AG04450 (cell line): ENCODE results near the gene KLF9. TPM values are rescaled to one million over a fixed set of nuclear protein-coding genes. Genes with fewer than 3 reads are reported as not detected.
"Not testable (repeated sequence)": the region's sequence is repeated elsewhere in the genome, so short reads cannot be mapped to it uniquely, and the experiment has no call there.

Source experiments
- CTCF ChIA-PET: fragments of 300-600, 350-600 bp; formaldehyde crosslinking; extraction: SDS; loops from one replicate; lab custom pipeline; 2022; ENCODE audit warnings: antibody characterized with exemption, inconsistent platforms; lab: Charles Lee
- POLR2A ChIA-PET: fragments of 350-600 bp; formaldehyde crosslinking; extraction: SDS; loops from one replicate; lab custom pipeline; 2021; ENCODE audit warnings: antibody characterized with exemption, inconsistent platforms; lab: Yijun Ruan, JAX
- DNase-seq: peaks from one replicate; pipeline ENCODE4 v3.0.0-alpha.2; 2011; ENCODE audit warnings: low read depth, low spot score
- H3K27ac ChIP-seq: one replicate; pipeline ENCODE4 v1.5.1; 2012; ENCODE audit warnings: low read depth, low read length, control low read depth
- H3K27me3 ChIP-seq: one replicate; pipeline ENCODE4 v1.6.0; 2012; ENCODE audit warnings: low read length; ENCODE audit not compliant: control insufficient read depth, insufficient read depth
- H3K4me3 ChIP-seq: 2 replicates; pipeline ENCODE4 v1.5.1; 2011; ENCODE audit warnings: mild to moderate bottlenecking, low read depth, low read length, control low read depth
- H3K9me3 ChIP-seq: 2 replicates; pipeline ENCODE4 v1.5.1; 2012; ENCODE audit warnings: low read length; ENCODE audit not compliant: control insufficient read depth, insufficient read depth
- polyA plus RNA-seq: library from polyadenylated mRNA; depleted of rRNA; stranded (reverse); fragments of >200 nt; gene quantifications from 2 replicates; pipeline ENCODE4 v1.2.3, GENCODE V29; 2011
- TF ChIP-seq, protein P1 (sequence below): IDR thresholded peaks from 2 replicates; pipeline ENCODE4 v1.5.1; 2011; ENCODE audit warnings: low read depth, low read length, control low read depth, inconsistent platforms

The KLF9 gene
- polyA plus RNA-seq, 1 experiment = 14.9 TPM

DNA sequence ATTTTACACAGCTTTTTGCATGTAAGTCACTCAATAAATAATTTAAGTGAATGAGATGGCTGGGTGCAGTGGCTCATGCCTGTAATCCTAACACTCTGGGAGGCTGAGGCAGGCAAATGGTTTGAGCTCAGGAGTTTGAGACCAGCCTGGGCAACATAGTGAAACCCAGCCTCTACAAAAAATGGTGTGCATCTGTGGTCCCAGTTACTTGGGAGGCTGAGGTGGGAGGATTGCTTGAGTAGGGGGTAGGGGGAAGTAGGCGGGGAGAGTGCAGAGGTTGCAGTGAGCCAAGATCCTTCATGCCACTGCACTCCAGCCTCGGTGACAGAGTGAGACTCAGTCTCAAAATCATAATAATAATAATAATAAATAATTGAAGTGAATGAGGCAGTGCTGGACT lies 10.2 kb downstream of the KLF9 start:
- TF ChIP-seq, protein P1, sequence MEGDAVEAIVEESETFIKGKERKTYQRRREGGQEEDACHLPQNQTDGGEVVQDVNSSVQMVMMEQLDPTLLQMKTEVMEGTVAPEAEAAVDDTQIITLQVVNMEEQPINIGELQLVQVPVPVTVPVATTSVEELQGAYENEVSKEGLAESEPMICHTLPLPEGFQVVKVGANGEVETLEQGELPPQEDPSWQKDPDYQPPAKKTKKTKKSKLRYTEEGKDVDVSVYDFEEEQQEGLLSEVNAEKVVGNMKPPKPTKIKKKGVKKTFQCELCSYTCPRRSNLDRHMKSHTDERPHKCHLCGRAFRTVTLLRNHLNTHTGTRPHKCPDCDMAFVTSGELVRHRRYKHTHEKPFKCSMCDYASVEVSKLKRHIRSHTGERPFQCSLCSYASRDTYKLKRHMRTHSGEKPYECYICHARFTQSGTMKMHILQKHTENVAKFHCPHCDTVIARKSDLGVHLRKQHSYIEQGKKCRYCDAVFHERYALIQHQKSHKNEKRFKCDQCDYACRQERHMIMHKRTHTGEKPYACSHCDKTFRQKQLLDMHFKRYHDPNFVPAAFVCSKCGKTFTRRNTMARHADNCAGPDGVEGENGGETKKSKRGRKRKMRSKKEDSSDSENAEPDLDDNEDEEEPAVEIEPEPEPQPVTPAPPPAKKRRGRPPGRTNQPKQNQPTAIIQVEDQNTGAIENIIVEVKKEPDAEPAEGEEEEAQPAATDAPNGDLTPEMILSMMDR = no peak
- CTCF ChIA-PET = interaction anchor here (1.7 to 2.0 kb wide), 2 partner anchors 64 to 198 kb away, joined by 7 to 9 read pairs; no protein-coding TSS in a partner anchor
- H3K9me3 ChIP-seq = no peaks in the 10 kb centered on the region
- DNase-seq = no peak
- H3K27me3 ChIP-seq = no peaks in the 10 kb centered on the region
- no peak overlapping the region for H3K27ac ChIP-seq
- H3K4me3 ChIP-seq = no peak overlapping the region
- POLR2A ChIA-PET = interaction anchor here (0.6 to 1.0 kb wide), 2 partner anchors 17 to 40 kb away, joined by 3 to 5 read pairs; no protein-coding TSS in a partner anchor

GRCh38 chr9:70403618-70404025 lies 10.8 kb downstream of the KLF9 start:
- ChIA-PET CTCF (interaction anchor here (1.7 to 2.0 kb wide), 2 partner anchors 64 to 199 kb away, joined by 7 to 9 read pairs; no protein-coding TSS in a partner anchor), POLR2A (interaction anchor here (0.6 to 1.0 kb wide), 3 partner anchors 16 to 40 kb away, joined by 3 to 5 read pairs (median 4); no protein-coding TSS in a partner anchor)
- TF ChIP-seq, protein P1 = no peak
- no peak overlapping the region for H3K4me3 ChIP-seq
- DNase-seq = no peak
- H3K9me3 ChIP-seq = no peaks in the 10 kb centered on the region
- no peaks in the 10 kb centered on the region for H3K27me3 ChIP-seq
- H3K27ac ChIP-seq = peak overlapping the region; percentile 21

- ChIA-PET POLR2A (interaction anchor here (0.9 to 1.0 kb wide), 2 partner anchors 16 to 19 kb away, joined by 3 to 4 read pairs; no protein-coding TSS in a partner anchor), CTCF (interaction anchor here (2.0 kb wide), 1 partner anchor 63 kb away, joined by 7 read pairs; no protein-coding TSS in a partner anchor)
- DNase-seq = no peak
- Histone ChIP-seq H3K9me3 (no peaks in the 10 kb centered on the region), H3K27ac (peak overlapping the region; percentile 21), H3K4me3 (no peak overlapping the region), H3K27me3 (no peaks in the 10 kb centered on the region)
- TF ChIP-seq, protein P1 = no peak
Measured at GRCh38 chr9:70403166-70403565, 11.3 kb downstream of the KLF9 start.

DNA sequence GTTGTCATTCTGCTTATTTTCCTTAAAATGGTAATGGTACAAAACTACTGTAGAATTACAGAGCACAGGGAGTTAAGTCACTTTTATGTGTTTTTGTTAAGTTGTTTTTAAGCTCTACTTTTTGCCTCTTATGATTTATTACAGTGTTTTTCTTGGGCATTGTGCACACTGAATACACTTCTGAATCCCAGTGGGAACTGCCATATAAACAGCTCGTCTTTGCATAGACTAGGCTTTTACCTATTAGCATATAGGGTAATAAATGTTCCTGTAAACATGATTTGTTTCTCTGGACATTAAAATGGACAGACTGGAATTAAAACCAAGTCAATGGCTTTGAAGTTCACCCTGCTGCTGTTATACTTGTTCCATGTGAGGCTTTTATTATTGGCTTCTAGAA lies 12.2 kb downstream of the KLF9 start:
- Histone ChIP-seq H3K9me3 (no peaks in the 10 kb centered on the region), H3K27ac (no peak overlapping the region), H3K4me3 (no peak overlapping the region), H3K27me3 (no peaks in the 10 kb centered on the region)
- POLR2A ChIA-PET = interaction anchor here (1.1 kb wide), 1 partner anchor 12 kb away, joined by 9 read pairs; the partner anchor contains the start of gene KLF9
- CTCF ChIA-PET = interaction anchor here (0.7 to 0.9 kb wide), 2 partner anchors 62 to 200 kb away, joined by 3 to 4 read pairs; no protein-coding TSS in a partner anchor
- TF ChIP-seq, protein P1 = no peak
- no peak for DNase-seq

DNA sequence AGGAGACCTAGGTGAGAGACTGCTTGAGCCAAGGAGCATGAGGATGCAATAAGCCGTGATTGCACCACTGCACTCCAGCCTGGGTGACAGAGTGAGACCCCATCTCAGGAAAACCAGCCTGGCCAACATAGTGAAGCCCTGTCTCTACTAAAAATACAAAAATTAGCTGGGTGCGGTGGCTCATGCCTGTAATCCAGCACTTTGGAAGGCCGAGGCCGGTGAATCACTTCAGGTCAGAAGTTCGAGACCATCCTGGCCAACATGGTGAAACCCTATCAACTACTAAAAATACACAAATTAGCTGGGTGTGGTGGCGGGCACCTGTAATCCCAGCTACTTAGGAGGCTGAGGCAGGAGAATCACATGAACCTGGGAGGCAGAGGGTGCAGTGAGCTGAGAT lies 13.2 kb downstream of the KLF9 start:
- H3K9me3 ChIP-seq, H3K4me3 ChIP-seq, POLR2A ChIA-PET, H3K27ac ChIP-seq, DNase-seq, H3K27me3 ChIP-seq: not testable (repeated sequence)
- CTCF ChIA-PET = interaction anchor here (0.6 to 1.6 kb wide), 2 partner anchors 13 to 201 kb away, joined by 8 read pairs; partner anchors contain the start of gene KLF9
